ENCODE results near the gene MMS22L. TPM values are rescaled to one million over a fixed set of nuclear protein-coding genes. Genes with fewer than 3 reads are reported as not detected.
A peak's percentile ranks its signal among the peaks of the same experiment; 100 is the strongest.

MMS22L gene
- total and polyA plus RNA-seq, 10 of the 15 experiments (the other 5 are each of a cell fraction or from before 2014, with no cell fraction given) = 5.0 to 33.9 (median 18.7) TPM

DNA sequence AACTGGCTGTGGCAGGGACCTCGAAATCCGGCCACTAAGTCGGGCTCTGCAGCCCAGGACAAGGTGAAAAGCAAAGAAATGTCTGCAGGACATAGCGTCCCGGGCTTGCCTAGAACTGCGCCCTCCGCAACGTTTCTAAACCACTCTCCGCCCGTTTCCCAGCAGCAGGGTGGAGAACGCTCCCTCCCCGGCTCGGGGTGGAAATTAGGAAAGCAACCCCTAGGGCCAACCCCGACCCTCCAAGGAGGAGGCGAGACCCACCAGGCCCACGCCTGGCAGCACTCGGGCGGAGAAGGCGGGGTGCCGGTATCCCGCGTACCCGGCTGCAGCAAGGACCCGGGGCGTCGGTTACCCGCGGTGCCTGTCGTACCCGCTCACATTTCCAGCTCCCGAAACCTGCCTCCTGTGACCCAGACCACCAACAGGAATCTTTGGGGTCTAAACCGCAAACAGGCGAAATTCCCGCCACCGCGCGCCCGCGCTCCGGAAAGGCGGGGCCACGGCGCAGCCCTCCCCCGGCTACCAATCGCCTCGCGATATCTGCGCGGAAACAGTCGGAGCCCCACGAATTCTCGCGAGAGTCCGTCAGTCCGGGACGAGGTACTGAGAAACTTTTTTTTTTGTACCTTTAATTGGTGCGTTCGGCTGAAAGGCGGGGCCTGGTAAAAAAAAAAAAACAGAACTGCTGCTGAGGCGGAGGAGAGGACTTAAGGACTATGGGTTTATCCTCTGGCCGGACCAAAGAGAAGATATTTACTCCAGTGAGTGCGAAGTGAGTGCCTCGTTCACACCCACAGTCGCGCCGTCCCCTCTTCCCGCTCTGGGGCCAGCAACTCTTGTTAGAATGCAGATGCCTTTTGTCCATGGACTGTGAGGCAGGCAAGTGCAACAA lies at the start of gene MMS22L (continued):
- TF ChIP-seq, protein P1, sequence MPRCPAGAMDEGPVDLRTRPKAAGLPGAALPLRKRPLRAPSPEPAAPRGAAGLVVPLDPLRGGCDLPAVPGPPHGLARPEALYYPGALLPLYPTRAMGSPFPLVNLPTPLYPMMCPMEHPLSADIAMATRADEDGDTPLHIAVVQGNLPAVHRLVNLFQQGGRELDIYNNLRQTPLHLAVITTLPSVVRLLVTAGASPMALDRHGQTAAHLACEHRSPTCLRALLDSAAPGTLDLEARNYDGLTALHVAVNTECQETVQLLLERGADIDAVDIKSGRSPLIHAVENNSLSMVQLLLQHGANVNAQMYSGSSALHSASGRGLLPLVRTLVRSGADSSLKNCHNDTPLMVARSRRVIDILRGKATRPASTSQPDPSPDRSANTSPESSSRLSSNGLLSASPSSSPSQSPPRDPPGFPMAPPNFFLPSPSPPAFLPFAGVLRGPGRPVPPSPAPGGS (IDR thresholded peaks at IDR 0.05; ENCODE audit: borderline replicate concordance, insufficient read depth, low read depth, low read length, poor library complexity, severe bottlenecking) = no peak
- TF ChIP-seq LARP7 (IDR thresholded peaks at IDR 0.05) = peak; percentile 78; the same call in 1 of the 2 replicates
- TF ChIP-seq BACH1 (IDR thresholded peaks at IDR 0.05; ENCODE audit: borderline replicate concordance) = peak; percentile 38; the same call in 1 of the 2 replicates
- 0 out of 2 replicates have a peak, but pooled peaks have one; percentile 33 for TF ChIP-seq POLR2AphosphoS5 (IDR thresholded peaks at IDR 0.05; ENCODE audit: low read length)
- TF ChIP-seq, protein P2, sequence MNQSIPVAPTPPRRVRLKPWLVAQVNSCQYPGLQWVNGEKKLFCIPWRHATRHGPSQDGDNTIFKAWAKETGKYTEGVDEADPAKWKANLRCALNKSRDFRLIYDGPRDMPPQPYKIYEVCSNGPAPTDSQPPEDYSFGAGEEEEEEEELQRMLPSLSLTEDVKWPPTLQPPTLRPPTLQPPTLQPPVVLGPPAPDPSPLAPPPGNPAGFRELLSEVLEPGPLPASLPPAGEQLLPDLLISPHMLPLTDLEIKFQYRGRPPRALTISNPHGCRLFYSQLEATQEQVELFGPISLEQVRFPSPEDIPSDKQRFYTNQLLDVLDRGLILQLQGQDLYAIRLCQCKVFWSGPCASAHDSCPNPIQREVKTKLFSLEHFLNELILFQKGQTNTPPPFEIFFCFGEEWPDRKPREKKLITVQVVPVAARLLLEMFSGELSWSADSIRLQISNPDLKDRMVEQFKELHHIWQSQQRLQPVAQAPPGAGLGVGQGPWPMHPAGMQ (IDR thresholded peaks at IDR 0.05; ENCODE audit: borderline replicate concordance) = peak; percentile 92
- TF ChIP-seq, protein P3, sequence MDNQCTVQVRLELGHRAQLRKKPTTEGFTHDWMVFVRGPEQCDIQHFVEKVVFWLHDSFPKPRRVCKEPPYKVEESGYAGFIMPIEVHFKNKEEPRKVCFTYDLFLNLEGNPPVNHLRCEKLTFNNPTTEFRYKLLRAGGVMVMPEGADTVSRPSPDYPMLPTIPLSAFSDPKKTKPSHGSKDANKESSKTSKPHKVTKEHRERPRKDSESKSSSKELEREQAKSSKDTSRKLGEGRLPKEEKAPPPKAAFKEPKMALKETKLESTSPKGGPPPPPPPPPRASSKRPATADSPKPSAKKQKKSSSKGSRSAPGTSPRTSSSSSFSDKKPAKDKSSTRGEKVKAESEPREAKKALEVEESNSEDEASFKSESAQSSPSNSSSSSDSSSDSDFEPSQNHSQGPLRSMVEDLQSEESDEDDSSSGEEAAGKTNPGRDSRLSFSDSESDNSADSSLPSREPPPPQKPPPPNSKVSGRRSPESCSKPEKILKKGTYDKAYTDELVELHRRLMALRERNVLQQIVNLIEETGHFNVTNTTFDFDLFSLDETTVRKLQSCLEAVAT (IDR thresholded peaks at IDR 0.05) = peak; percentile 64; the same call in 1 of the 2 replicates
- TF ChIP-seq BRCA1 (IDR thresholded peaks at IDR 0.05; ENCODE audit: low read depth, low read length) = peak; percentile 96
- TF ChIP-seq, protein P4, sequence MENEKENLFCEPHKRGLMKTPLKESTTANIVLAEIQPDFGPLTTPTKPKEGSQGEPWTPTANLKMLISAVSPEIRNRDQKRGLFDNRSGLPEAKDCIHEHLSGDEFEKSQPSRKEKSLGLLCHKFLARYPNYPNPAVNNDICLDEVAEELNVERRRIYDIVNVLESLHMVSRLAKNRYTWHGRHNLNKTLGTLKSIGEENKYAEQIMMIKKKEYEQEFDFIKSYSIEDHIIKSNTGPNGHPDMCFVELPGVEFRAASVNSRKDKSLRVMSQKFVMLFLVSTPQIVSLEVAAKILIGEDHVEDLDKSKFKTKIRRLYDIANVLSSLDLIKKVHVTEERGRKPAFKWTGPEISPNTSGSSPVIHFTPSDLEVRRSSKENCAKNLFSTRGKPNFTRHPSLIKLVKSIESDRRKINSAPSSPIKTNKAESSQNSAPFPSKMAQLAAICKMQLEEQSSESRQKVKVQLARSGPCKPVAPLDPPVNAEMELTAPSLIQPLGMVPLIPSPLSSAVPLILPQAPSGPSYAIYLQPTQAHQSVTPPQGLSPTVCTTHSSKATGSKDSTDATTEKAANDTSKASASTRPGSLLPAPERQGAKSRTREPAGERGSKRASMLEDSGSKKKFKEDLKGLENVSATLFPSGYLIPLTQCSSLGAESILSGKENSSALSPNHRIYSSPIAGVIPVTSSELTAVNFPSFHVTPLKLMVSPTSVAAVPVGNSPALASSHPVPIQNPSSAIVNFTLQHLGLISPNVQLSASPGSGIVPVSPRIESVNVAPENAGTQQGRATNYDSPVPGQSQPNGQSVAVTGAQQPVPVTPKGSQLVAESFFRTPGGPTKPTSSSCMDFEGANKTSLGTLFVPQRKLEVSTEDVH (IDR thresholded peaks at IDR 0.05; ENCODE audit: low read depth, partially characterized antibody) = peak; percentile 98
- TF ChIP-seq RB1 (IDR thresholded peaks at IDR 0.05; ENCODE audit: borderline replicate concordance) = peak; percentile 99
- peak; percentile 78 for TF ChIP-seq IKZF1 (conservative IDR thresholded peaks at IDR 0.05)
- TF ChIP-seq POLR2A (IDR thresholded peaks at IDR 0.05; ENCODE audit: low read depth, low read length) = peak; percentile 78
- peak; percentile 96 for TF ChIP-seq RUNX3 (IDR thresholded peaks at IDR 0.05; ENCODE audit: low read length)
- TF ChIP-seq SUZ12 (IDR thresholded peaks at IDR 0.05; ENCODE audit: unreplicated experiment) = no peak
- TF ChIP-seq SIN3A (IDR thresholded peaks at IDR 0.05; ENCODE audit: low read depth, low read length) = peak; percentile 92; the same call in 1 of the 2 replicates
- TF ChIP-seq EGR1 (IDR thresholded peaks at IDR 0.05; ENCODE audit: borderline replicate concordance in 1 of 2, low read depth in 2 of 2, low read length in 2 of 2) = no peak; a peak in 1 of 3 replicates
- peak; percentile 10; the same call in 1 of the 2 replicates for TF ChIP-seq PAX5 (IDR thresholded peaks at IDR 0.05; ENCODE audit: borderline replicate concordance, low read depth, low read length)
- no peak for TF ChIP-seq EZH2 (IDR thresholded peaks at IDR 0.05; ENCODE audit: borderline replicate concordance, control insufficient read depth, low read depth, low read length)
- TF ChIP-seq GATAD2B (conservative IDR thresholded peaks at IDR 0.05; ENCODE audit: low read depth) = peak; percentile 78
- TF ChIP-seq RELA (IDR thresholded peaks at IDR 0.05; ENCODE audit: borderline replicate concordance, partially characterized antibody) = peak; percentile 34
- TF ChIP-seq NFIC (IDR thresholded peaks at IDR 0.05; ENCODE audit: low read depth, low read length) = 0 out of 2 replicates have a peak, but pooled peaks have one; percentile 13
- 0 out of 2 replicates have a peak, but pooled peaks have one; percentile 10 for TF ChIP-seq CBX5 (IDR thresholded peaks at IDR 0.05; ENCODE audit: low read depth)
